Endometrium (tissue), 2 donors: ENCODE results near the gene M6PR.

Experiments used
- FAIRE-seq: peaks from 2 replicates; lab custom pipeline; 2012; peaks lifted over from hg19 to GRCh38; lab: Jason Lieb, UNC
- donor health status: control.
- donor health status: control.

The M6PR gene

DNA sequence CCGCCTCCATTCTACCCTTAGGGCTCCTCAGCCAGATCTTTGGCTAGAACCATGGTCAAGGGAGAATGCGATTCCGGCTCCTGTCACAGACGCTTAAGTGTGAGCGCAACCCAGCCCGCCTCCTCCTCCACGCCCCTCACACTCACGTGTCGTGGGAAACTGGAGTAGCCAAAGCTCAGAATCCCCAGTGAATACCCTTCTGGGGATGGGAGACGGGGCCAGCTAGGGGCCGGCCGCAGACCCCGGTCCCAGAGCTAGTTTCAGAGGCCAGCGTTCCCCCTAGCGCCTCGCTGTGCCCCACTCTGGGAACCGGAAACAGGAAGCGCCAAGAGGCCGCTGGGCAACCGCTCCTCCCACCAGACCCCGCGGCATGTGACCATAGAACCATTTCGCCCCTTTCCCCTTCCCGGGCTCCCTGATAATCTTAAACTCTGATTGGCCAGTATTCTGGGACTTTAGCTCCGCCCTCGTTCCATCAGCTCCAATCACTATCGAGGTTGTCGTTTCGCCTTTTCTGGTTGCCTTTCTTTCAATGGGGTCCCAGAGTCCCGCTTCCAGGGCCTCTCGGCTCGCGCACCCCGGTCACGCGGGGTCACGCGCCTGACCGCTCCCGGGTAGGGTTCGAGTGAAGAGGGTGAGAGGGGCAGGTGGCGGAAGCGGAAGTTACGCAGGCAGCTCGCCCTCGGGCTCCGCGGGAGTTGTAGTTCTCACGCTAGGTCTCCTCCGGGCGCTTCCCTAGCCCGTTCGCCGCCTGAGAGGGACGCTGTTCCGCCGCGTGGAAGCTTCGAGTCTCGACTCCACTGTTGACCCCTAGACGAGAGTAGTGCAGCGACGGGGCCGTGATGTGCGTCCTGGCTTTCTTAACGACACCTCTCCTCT is at the start of gene M6PR:
Gene M6PR (minus strand): TSS at position 304 of the 879 bp plus-strand sequence. CDS start 3,241 bp downstream, outside the sequence.
- FAIRE-seq, result peak; percentile 87

DNA sequence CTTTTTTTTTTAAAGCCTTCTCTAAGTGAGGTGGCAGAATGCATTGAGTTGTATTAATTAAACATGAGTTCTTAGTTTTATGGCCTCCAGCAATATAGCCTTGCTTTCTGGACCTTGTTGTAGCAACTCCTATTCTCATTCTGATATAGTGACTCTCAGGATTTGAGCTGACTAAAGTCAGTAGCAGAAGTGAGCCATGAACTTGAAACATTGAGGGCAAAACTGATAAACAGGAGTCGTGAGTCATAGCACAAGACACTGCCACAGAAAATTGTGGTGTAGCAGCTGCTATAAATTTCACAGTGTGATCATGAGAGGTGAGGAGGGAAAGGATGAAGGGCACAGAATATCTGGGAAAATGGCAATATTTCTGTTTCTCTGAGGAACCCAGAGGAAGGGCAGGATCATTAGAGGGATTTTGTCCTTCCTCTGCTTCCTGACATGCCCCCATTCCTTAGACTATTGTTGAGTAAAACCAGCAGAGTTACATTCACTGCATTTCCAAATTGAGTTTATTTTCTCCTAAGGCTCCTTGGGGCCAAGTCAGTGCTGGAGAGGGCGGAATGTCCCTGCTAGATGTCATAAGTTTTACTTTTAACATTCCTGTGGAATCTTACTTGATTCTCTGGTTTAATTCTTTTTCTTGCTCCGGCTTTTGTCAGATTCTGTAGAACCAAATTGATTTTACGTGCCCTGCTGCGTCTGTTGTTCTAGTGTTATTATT is 47.4 kb upstream of the M6PR start:
- FAIRE-seq, result no peak

DNA sequence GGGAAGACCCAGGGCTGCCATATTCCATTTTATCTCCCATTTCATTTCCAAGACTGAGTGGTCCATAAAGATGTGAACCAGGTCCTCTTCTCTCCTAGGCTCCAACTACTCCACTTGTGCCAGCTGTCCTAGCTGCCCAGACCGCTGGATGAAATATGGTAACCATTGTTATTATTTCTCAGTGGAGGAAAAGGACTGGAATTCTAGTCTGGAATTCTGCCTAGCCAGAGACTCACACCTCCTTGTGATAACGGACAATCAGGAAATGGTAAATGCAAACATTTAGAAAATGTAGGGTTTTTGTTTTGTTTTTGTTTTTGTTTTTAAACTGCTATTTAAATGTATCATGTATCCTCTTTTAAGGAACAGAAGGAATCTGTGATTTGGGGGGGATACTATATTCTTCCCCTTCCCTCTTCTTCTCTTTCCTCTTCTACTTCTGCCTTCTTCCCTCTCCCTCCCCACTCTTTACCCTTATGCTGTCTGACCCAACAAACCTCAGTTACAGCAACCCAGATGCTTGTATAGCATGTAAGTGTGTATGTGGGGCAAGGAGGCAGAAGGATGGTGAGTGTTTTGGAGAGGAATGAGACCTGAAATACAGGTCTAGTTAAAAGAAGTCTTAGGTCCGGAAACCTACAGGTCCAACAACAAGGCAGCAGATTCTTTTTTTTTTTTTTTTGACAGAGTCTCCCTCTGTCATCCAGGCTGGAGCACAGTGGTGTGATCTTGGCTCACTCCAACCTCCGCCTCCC is 45.8 kb upstream of the M6PR start:
- FAIRE-seq, result no peak

DNA sequence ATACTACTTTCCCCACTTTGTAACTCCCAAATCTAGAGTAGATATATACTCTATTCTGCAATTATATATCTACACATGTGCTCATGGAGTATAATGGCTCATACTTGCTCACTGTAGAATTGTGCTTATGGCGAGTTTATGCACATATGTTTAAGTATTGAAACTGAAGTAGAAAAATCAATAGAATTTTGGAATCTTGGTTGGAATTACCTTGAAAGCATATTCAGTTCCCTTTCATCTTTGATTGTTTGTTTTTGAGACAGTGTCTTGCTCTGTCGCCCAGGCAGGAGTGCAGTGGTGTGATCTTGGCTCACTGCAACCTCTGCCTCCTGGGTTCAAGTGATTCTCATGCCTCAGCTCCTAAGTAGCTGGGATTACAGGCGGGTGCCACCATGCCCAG is 44.4 kb upstream of the M6PR start:
- no peak for FAIRE-seq

DNA sequence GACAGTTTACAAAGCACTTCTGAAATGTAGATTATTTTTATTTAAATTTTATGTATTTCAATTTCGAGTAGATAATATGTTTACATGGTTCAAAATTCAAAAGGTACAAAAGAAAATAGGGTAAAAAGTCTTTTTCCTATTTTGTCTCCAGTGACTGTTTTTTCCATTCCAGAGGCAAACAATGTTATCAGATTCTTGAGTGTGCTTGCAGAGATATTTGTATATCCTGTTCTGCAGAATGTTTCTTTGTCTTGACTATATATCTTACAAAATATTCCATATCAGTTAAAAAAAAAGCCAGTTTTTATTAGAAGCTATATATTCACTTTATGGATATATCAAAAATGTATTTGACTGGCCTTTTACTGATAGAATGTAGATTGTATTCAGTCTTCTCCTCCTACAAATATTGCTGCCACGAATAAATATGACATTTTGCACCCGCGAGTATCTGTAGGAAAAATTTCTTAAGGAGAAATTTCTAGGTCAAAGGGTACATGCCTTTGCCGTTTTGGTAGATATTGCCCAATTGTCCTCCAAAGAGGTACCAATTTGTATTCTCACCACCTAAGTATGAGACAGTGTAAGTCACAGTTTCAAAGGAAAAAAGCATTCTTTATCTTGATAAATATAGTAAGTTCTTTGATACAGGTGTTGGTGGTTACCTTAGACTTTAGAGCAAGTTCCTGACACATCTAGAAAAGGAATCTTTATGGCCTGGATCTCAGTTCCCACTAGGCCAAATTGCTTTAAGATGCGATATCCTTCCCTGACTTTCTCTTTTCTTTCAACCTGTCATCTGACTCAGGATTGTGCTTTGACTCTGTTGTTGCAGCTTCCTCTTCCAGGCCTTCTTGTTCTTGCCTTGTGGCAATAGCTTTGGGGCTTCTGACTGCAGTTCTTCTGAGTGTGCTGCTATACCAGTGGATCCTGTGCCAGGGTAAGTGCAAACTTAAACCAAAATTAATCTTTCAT is 42.2 kb upstream of the M6PR start:
- no peak for FAIRE-seq

DNA sequence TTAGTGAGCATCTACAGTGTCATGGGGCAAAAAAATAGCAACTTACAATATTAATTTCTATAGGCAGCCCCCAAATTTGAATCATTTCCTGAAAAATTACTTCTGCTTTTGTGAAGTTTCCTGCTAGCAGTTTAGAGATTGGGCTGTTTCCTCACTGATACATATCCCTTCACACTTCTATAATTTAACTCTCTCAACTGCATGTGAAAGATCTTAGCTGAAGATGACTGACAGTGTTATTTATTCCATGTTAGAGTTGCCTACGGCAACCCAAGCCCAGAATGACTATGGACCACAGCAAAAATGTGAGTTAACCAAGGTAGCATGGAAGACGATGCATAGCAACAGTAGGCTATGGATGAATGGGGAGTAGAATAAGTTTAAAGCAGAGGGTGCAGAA is 40.0 kb upstream of the M6PR start, which contains the start of gene KLRG1:
Gene KLRG1 (plus strand): TSS at position 134 of the 400 bp plus-strand sequence. CDS start 90 bp downstream, at position 224.
- FAIRE-seq, result no peak

DNA sequence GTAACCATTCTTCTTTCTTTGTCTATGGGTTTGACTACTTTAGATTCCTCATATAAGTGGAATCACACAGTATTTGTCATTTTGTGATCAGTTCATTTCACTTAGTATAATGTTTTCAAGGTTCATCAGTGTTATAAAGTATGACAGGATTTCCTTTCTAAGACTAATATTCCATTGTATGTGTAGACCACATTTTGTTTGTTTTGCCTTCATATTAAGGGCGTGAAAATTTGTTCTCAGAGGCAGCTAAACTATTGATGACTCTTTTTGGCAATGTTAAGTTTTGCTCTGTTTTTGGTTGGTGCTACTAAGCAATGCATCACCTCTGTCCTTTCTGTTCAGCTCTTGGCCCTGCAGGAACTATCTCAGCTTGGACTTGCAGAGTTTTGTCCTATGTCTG is 38.2 kb upstream of the M6PR start:
- FAIRE-seq, result no peak

DNA sequence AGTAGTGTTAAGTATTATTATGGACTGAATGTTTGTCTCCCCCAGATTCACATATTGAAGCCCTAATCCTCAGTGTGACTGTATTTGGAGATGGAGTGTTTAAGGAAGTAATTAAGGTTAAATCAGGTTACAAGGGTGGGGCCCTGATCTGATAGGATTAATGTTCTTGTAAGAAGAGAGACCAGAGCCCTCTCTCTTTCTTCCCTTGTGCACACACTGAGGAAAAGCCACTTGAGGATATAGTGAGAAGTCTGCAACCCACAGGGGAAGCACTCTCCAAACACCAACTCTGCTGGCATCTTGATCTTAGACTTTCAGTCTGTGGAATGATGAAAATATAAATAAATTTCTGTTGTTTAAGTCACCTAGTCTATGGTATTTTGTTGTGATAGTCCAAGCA is 37.7 kb upstream of the M6PR start:
- no peak for FAIRE-seq

DNA sequence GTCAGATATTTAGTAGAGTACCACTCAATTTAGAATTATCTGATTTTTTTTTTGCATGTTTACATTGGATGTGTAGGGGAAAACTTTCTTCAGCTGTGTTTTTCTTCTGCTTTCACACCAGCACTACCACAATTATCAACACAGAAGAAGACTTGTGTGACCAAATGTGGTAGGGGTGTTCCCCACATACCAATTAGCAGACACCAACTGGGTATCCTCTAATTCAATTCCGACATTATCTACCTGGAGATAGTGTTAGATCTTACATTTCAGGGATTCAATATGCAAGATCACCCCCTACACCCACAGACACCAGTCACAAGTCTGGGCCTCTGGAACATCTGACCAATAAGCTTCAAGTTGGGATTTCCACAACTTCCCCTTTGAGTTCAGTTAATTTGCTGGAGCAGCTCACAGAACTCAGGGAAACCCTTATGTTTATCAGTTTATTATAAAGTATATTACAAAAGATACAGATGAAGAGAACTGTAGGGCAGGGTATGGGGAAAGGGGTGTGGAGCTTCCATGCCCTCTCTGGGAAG is 35.8 kb upstream of the M6PR start:
- FAIRE-seq, result no peak

DNA sequence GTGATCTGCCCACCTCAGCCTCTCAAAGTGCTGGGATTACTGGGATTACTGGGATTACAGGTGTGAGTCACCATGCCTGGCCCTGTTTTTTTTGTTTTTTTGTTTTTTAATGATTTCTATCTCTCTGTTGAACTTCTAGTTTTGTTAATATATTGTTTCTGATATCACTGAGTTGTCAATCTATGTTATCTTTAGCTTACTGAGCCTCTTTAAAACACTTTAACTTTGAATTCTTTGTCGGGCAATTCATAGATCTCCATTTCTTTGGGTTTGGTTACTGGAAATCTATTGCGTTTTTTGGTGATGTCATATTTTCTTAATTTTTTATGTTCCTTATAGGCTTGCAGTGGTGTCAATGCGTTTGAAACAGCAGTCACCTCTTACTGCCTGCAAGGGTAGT is 30.7 kb upstream of the M6PR start:
- no peak for FAIRE-seq

DNA sequence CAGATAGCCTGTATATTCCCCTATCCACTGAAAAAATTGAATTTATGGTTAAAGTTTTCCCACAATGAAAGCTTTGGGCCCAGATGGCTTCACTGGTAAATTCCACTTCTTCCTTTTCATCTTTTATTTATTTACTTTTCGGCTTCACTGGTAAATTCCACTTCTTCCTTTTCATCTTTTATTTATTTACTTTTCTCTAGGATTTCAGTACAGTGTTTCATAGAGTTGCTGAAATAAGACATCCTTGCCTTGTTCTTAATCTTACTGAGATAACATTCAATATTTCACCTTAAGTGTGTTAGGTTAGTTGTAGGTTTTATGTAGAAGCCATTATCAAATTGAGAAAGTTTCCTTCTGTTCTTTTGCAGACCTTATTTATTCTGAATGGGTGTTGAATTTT is 21.0 kb upstream of the M6PR start:
- FAIRE-seq, result no peak

DNA sequence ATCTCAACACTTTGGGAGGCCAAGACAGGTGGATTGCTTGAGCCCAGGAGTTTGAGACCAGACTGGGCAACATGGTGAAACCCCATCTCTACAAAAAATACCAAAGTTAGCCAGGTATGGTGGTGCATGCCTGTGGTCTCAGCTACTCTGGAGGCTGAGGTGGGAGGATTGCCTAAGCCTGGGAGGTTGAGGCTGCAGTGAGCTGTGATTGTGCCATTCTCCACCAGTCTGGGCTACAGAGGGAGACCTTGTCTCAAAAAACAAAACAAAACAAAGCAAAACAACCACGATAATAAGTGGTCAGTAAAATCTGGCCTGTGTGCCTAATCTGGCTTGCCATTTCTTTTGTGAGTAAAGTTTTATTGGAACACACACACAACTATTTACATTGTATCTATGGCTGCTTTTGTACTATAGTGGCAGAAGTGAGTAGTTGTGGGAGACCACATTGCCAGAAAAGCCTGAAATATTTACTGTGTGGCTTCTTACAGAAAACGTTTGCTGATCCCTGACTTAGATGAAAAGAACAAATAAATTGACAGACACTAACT is 20.5 kb upstream of the M6PR start:
- FAIRE-seq, result no peak

DNA sequence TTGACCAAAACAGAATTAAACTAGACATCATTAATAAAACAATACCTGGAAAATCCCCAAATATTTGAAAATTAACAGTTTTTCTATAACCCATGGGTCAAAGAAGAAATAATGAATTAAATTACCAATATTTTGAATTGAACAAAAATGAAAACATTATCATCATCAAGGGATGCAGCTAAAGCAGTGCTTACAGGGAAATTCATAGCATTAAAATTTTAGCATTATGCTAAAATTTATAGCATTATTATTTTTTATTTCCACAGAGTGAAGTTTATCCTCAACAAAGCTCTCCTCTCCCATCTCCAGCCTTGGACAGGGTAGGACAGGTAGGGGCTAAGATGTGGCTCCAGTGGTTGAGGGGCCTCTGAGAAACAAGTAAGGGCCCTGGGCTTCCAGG is 19.3 kb upstream of the M6PR start:
- FAIRE-seq, result no peak

DNA sequence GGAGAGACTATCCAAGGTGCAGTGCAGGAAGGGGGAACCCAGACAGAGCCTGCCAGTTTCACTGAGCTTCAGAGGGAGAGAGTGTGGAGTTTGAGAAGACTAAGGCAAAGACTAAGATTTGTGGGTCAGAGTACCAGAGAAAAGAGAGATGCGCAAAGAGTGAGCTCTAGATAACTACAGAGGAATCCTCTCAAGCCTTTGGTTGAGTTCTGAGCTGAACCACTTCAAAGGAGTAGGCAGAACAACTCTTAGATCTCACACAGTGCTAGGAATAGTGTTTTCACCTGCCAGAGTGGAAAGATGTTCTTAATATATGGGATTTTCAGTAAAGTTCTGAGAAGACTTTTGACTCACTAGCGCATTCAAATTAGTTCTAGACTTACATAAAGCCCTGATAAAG is 10.7 kb upstream of the M6PR start:
- no peak for FAIRE-seq

DNA sequence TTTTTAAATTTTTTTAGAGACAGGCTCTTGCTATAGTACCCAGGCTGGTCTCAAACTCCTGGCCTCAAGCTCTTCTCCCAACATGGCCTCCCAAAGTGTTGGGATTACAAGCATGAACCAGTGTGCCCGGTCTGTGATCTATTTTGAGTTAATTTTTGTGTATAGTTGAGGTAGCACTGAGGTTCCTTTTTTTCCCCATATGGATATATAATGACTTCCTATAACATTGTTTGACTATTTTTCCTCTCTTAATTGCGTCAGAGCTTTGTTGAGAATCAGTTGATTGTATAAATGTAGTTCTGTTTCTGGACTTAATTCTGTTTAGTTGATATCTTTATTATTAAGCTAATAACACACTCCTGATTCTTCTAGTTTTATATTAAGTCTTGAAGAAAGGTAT is 8.6 kb upstream of the M6PR start:
- no peak for FAIRE-seq

DNA sequence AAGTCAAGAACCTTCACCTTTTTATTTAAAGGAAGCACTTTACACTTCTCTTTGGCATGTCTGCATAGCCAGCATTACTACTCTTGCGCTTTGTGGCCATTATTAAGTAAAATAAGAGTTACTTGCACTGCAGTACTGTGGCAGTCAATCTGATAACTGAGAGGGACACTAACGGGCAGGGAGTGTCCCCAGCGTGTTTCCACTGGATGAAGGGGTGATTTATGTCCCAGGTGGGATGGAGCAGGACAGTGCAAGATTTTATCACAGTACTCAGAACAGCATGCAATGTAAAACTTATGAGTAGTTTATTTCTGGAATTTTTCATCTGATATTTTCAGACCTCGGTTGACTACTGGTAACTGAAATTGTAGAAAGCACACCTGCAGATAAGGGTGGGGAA is 8.1 kb upstream of the M6PR start:
- no peak for FAIRE-seq

DNA sequence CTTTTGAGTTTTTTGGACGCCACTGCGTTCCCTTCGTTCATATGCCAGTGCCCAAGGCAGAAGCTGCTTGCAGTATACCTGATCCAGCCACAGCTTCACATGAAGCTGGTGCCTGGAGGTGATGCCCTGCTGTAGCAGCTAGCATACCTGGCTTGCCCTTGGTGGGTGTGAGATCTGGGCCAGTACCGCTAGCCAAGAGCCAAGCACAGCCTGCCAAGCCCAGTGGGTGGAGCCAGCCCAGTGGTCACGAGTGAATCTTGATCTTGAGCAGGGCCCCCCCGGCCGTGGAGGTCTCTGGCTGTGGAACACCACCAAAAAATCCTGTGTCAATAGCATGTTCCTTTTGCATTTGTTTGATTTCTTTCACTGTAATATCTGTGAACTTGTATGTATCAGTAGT is 7.3 kb upstream of the M6PR start:
- no peak for FAIRE-seq

DNA sequence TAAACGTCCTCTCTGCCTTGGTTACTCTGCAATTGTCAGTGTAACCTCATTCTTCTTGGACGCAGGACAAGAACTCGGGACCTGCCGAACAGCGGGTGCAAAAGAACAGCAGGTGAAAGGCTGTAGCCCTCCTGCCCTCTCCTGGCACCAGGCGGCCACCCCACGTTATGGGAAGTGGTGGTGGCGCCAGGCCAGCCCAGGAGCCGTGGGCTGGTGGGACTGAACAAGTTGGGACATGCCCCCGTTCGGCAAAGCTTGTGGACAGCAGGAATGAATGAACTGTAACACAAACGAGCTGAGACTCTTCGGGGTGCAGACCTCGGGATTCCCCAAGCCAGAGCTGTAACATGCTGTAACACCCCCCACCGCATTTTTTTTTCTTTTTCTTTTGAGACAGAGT is 6.6 kb upstream of the M6PR start:
- FAIRE-seq, result no peak

DNA sequence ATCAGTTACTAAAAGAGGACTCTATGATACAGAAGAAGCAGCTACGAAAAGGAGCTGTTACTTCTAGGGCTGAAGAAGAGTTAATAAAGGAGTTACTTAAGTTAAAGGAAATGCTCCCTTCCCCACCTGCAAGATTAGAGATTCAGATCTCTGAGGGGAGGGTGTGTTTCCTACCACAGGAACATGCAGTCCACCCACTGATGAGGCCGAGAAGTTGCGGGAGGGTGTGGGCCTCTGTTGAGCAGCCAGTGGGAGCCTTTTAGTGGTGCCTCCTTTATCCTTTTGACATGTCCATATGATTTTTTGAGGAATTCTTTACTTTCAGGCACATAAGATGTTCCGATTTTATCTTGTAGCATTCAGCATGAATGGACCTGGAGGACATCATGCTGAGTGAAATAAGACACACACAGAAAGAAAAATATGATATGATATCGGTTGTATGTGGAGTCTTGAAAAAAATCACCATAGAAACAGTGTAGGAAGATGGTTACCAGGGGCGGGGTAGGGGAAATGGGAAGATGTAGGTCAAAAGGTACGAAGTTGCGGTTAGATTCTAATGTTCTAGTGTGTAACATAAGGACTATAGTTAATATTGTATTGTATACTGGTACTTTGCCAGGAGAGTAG is 4.4 kb upstream of the M6PR start:
- no peak for FAIRE-seq

DNA sequence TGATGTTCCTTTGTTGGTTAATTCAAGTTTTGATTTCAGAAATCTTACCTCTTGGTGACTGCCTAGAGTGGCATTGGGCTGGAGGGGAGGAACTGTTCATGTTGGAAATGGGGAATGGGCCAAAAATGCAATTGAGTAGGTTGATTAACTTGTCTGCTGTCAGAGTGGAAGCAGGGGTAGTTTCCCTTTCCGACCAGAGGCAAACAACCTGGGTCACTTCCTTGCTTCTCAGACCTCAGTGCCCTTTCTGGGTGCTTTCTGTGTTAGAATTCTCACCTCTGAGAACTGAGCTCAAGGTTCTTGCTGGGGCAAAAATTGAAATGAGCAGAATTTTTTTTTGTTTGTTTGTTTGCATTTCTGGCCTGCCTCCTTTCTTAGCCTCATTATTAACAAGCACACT is 2.3 kb upstream of the M6PR start:
- FAIRE-seq, result no peak
